ENCODE data around the gene IFNB1.

IFNB1 gene

DNA sequence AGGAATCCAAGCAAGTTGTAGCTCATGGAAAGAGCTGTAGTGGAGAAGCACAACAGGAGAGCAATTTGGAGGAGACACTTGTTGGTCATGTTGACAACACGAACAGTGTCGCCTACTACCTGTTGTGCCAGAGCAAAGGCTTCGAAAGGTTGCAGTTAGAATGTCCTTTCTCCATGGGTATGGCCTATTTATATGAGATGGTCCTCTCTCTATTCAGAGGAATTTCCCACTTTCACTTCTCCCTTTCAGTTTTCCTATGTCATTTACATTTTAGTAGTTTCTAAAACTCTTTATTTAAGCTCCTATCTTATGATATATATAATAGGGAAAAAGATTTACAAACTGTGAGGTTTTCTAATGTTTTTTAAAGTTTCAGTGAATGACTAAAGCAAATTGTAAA lies at the start of gene IFNB1:
Gene IFNB1 (minus strand): TSS at position 162 of the 400 bp plus-strand sequence. CDS start 73 bp downstream, at position 89.
- DNase-seq (ENCODE audit: low spot score), result no peak

DNA sequence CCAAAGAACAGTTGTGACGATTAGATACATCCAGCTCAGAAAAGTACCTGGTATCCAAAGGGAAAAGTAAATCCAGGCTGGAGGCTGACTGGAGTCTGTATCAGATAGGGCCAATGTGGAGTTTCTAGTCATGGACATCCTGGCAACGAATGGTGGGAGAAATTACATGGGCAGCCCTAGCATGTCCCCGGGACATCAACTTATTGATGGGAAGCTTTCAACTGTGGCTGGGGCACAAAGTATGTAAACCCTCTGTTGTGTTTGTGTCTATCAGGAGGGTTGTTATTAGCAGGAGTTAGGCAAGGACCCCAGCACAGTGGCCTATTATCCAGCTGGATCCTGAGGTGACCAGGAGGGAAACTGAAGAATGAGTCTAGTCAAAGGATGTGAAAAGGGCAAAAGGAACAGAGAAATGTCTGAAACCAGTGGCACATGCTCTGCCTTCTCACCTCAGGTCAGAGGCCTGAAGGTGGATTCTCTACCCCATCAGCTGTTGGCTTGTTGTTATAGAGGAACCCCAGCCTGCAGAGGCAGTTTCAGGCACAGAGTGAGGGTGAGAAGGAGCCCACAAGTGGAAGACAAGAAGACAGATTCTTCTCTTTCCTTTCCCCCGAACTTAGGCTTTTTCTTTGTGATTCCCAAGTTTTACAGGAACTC lies 44.0 kb upstream of the IFNB1 start:
- no peak for DNase-seq (ENCODE audit: low spot score)

DNA sequence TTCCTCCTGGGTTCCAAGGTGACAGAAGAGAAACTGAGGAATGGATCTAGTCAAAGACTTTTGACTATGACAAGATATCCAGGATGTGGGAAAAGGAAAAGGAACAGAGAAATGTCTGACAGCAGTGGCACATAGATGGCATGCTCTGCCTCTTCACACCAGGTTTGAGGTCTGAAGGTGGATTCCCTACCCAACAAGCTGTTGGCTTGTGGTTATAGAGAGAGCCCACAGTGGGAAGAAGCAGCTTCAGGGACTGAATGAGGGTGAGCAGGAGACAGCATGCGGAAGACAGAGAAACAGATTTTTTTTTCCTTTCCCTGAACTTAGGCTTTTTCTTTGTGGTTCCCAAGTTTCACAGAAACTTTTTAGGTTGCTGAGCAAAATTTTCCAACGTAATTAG lies 43.3 kb upstream of the IFNB1 start:
- no peak for DNase-seq (ENCODE audit: low spot score)

DNA sequence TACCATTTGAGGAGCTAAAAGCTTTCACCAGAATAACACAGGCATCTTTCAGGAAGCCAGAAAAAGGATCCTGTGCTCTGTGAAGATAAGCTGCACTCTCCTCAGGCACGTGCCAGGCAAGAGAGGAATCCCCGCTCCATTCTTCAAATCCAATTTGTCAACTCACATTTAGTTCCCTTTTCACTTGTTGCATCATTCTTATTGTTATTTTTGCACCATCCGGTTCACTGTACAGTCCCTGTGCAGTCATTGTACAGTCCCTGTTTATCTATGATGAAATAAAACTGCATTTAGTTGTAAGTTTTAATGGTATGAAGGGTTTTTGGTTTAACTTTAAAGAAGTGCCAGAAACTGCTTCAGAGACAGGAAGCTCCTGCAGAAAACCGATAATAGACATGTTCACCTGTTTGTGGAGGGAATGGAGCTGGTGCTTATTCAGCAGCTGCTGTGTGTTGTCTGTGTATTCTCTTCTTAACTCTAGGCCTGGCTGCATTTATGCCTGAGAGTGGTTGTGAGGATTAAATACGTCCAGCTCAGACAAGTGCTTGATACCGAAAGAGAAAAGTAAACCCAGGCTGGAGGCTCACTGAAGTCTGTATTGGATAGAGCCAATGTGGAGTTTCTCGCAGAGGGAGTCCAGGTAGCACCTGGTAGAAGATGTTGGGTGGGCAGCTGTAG lies 41.5 kb upstream of the IFNB1 start:
- DNase-seq (ENCODE audit: low spot score), result no peak

DNA sequence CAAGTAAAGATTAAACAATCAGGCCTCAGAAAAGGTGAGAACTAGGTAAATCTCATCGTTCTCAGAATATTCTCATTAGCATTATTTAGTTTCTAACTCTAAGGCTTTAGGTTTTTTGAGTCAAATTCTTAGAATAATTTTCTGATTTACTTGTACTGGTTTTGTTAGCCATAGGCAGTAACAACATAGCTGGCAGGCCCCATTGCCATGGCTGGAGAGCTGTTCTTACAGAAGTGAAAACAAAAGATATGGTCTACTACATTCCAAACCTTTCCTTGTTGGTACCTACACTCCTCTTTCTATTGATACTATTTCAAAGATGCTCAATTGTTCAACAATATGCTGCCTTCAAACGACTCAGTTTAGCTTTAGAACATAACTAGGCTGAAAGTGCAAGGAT lies 36.6 kb upstream of the IFNB1 start:
- DNase-seq (ENCODE audit: low spot score), result no peak

DNA sequence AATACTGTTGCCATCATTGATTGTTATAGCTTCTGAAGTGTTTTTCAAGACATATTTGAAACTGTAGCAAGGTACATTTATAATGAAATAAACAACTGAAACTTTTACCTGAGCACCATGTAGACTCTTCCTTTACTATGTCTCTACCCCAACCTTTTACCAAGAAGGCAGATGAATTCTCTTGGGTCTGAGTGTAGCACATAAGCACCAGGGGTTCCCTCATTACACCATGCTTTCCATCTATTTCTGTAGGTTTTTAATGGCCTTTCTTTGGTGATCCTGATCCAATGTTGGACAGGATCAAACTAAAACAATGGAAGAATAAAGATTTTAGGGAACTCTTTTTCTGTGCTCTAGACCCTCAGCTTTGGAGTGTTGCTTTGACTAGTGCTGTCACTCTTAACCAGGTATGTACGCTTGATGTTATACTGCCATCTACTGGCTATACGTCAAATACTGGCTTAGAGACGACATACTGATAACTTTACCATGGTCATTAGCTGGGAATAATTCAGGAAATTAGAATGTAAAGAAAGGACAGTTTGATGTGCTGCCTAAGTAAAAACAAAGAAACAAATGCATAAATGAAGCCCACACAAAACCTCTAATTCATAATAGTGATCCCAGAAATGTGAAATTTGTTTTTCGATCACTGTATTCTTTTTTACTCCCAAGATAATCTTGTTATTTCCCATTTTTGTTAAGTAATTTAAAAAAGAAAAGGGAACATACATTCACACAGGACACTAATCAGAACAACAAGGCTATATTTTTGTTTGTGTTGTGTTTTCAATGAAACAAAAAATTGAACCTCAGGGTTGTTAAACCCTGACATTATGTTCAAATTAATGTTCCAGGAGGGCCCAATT lies 33.2 kb upstream of the IFNB1 start:
- DNase-seq (ENCODE audit: low spot score), result peak; percentile 18

DNA sequence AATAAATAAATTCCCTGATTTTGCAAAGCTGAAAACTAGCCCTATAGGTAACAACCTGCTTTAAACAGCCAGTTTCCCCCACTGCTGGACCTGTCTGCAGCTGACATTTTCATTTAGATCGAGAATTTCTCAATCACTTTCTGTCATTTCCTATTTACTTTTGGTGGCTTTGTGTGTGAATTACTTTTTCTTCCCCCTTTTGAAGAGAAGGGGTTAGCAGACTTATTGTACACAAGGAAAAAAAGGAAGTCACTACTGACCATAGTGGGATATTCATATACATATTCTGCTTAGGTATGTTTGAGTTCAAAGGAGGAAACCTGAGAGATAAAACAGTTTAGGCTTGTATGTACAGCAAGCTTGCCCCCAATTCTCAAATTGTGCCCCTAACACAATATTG lies 27.0 kb upstream of the IFNB1 start:
- DNase-seq (ENCODE audit: low spot score), result no peak

DNA sequence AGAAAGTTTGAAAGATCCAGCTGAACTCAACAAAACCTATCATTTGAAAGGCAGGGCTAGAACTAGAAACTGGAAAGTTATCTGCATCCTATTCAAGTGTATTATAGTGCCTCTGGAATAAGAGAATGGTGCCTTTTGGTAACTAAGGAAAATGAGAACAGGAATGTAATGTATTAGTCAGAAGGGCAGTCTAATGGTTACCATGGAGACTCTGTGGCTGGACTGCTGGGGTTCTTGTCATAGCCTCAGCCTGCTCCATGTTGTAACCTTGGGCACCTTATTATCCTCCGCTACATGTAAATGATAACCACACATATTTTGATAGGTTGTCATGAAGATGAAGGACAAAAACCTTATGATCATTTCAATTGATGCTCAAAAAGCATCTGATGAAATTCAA lies 24.6 kb upstream of the IFNB1 start:
- DNase-seq (ENCODE audit: low spot score), result no peak

DNA sequence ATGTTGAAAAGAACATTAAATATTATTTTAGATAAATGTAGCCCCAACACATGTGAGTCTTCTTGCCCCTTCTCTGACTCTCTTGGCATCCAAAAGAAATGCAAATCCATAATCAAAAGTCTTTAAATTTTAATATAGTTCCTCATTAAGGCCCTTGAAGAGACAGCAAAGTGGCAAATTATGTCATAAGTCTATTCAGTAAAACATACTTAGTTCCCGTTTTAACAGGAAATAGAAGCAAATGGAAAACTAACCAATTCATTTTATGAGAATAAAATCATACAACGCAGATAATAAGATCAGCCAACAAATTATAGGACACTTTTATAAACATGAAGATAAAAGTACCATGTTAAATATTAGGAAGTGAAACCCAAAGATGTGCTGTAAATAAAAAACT lies 20.1 kb upstream of the IFNB1 start:
- no peak for DNase-seq (ENCODE audit: low spot score)

DNA sequence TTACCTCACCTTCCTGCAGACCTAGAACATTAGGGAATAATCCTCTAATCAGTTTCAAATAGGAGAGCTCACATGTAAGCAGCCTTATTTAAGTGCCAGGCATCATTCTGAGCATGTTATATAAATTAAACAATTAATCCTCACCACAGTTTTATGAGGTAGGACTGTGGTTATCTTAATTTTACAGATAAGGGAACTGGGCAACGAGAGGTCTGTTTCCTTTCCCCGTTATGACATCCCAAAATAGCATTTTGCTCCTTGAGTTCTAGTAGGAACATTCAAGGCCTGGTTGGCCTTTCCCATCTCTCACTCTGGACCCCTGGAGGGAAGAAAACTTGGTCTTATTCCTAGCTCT lies 19.1 kb upstream of the IFNB1 start:
- no peak for DNase-seq (ENCODE audit: low spot score)

DNA sequence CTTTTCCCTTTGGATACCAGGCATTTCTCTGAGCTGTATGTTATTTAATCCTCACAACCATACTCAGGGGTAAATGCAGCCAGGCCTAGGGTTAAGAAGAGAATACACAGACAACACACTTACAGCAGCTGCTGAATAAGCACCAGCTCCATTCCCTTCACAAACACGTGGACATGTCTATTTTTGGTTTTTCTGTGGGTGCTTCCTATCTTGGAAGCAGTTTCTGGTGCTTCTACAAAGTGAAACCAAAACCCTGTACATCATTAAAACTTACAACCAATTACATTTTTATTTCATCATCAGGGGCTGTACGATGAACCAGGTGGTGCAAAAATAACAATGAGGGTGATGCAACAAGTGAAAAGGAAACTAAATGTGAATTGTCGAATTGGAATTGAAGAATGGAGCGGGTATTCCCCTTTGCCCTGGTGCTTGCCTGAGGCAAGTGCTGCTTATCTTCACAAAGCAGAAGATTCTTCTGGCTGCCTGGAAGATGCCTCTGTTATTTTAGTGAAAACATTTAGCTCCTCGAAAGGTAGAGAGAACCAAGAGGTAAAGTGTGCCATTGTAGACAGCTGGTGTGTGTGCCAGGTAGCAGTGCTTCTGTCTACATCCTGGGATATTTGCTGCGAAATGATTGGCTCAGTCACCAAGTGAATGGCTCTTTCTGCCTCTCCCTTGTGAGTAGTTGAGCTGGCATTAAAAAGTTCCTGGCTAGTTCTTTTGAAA lies 18.6 kb upstream of the IFNB1 start:
- DNase-seq (ENCODE audit: low spot score), result no peak

DNA sequence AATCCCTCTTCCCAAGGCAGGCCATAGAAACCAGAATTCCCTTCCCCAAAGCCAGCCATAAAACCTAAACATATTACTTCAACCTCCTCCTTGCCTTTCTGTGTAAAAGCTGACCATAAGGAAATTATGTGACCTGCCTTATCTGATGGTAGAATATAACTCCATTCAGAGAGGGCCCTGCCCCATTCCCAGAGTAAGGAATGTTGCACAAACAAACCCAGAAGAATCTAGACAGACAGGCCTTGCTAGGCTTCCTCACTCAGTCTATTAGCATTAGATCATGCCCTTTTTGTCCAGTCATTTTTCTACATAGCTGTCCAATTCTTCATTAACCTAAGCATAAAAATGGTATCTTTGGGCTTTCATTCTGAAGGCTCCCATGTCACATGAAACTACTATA lies 17.8 kb upstream of the IFNB1 start:
- no peak for DNase-seq (ENCODE audit: low spot score)

DNA sequence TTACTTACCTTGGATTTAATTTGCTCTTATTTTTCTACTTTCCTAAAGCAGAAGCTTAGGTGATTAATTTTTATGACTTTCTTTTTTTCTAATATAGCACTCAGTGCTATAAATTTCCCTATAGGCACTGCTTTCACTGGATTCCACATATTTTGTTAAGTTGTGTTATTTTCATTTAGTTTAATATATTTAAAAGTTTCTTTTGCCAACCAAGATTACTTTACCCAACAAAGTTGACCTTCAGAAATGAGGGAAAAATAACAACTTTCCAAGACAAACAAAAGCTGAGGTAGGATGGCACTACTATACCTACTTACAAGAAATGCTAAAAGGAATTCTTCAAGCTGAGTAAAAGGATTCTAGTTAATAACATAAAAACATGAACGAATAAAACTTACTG lies 8.8 kb upstream of the IFNB1 start:
- DNase-seq (ENCODE audit: low spot score), result no peak

DNA sequence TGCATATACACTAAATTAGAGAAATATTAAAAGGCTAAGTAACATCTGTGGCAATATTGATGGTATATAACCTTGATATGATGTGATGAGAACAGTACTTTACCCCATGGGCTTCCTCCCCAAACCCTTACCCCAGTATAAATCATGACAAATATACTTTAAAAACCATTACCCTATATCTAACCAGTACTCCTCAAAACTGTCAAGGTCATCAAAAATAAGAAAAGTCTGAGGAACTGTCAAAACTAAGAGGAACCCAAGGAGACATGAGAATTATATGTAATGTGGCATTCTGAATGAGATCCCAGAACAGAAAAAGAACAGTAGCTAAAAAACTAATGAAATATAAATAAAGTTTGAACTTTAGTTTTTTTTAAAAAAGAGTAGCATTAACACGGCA lies 7.3 kb upstream of the IFNB1 start:
- DNase-seq (ENCODE audit: low spot score), result no peak

DNA sequence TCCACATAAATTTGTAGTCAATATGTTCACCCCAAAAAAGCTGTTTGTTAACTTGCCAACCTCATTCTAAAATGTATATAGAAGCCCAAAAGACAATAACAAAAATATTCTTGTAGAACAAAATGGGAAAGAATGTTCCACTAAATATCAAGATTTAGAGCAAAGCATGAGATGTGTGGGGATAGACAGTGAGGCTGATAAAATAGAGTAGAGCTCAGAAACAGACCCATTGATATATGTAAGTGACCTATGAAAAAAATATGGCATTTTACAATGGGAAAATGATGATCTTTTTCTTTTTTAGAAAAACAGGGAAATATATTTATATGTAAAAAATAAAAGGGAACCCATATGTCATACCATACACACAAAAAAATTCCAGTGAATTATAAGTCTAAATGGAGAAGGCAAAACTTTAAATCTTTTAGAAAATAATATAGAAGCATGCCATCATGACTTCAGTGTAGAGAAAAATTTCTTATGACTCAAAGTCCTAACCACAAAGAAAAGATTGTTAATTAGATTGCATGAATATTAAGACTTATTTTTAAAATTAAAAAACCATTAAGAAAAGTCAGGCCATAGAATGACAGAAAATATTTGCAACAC lies 6.6 kb upstream of the IFNB1 start:
- DNase-seq (ENCODE audit: low spot score), result no peak

DNA sequence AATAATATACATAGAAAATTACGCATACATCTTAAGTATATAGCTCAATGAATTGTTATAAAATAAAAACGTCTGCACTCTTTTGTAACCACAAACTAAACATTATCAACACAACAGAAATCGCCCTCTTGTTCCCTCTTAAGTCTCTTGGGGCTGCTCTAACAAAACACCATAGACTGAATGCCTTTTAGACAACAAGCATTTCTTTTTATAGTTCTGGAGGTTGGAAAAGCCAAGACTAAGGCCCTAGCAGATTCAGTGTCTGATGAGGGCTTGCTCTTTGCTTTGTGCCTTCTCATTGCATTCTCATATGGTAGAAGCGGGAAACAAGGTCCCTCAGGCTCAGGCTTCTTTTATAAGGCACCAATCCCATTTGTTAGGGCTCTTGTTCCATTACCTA lies 4.9 kb upstream of the IFNB1 start:
- DNase-seq (ENCODE audit: low spot score), result no peak

DNA sequence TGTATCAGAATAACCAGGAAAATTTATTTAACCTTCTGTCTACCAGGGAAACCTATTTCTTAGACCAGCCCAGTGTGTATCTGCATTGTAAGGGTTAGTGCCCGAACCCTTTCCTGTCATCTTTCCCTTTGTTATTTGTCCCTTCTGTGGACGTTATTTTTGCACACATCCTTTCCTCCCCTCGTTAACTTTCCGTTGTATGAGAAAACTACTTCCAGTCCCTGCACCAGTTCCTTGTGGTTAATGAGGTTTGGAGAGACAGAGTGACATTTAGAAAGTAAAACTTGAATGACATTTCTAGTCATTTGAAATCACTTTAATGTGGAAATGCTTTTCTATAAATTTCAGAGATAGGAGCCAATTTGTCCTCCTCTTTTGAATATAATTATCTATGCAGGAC lies 4.3 kb upstream of the IFNB1 start:
- DNase-seq (ENCODE audit: low spot score), result no peak

DNA sequence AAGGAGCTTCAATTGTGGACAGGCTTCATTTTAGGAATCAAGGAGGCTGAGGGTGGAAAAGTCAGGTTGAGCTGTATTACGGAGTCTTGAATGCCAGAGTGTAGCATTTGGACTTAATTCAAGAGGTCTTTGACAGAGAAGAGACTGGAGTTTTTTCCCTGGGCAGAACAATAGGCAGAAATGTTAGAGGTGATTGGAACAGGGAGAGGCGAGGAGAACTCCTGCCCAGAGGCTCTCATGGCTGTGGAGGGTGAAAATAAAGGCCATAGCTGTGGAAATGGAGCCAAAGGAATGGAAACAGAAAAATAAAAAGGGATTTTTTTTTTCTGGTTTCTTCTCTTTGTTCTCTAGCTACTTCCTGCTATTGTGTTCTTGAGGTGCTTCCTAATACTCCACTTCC lies 3.7 kb upstream of the IFNB1 start:
- DNase-seq (ENCODE audit: low spot score), result no peak

DNA sequence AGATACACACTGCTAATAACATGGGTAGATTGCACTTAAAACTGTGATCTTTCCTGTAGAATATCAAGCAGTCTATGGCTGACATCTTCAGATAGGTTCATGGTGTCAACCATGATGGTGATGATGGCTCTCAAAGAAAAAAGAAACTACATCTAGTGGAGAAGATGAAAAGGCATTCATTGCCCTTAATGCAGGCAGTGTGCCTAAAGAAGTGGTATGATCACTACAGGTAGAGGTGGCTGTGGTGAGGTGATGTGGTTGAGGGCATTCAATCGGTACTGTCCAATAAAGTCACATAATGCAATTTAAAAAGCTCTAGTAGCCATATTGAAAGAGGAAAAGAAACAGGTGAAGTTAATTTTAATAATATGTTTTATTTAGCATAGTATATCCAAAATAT lies 3.1 kb upstream of the IFNB1 start:
- DNase-seq (ENCODE audit: low spot score), result no peak

DNA sequence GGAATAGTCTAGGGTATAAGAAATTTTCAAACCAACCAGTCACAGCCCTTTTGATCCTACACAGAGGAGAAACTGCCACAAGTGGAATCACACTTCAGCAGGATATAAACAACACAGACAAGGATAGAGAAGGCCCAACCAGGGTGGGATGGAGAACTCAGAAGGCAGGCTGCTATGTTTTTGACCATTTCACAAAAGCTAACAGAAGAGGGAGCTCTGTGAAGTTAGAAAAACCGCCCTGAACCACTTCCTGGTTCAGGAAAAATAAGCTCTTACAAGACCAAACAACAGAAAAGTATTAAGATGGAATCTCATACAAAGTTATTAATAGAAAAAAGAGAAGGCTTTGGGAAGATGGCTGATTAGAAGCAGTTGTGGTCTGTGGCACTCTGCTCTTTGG lies 960 bp upstream of the IFNB1 start:
- DNase-seq (ENCODE audit: low spot score), result no peak

DNA sequence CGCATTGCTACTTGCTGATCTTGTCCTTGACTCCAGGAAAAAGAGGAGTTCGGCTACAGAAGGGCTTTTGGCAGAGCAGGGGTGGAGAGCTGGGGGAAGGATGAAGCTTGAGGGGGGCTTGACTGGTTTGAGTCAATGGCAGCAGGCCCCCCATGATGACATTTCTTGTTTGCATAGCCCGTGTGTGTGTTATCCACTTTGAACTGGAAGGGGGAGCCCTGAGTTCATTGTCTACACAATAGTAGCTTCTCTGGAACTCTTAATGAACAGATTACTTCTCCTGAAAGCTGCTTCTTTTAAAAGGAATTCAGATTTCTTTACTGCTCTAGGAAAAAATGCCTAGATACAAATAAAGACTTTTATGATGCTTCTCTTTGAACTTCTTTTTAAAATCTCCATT lies 2.3 kb downstream of the IFNB1 start:
- no peak for DNase-seq (ENCODE audit: low spot score)

DNA sequence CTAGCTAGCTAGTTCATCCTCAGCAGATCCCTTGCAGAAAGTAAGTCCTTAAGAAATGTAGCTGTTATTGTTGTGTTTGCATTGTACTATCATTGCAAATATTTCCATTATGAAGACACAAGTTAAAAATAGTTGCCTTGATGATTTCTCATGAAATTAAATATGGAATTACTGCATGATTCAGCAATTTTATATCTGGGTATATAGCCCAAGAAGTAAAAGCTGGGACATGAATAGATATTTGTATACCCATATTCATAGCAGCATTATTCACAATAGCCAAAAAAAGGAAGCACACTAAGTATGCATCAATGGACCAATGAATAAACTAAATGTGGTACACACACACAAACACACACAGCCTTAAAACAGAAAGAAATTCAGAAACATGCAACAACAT lies 6.8 kb downstream of the IFNB1 start:
- no peak for DNase-seq (ENCODE audit: low spot score)
